ENCODE measurements around the gene ADCY2.

Gene ADCY2

GRCh38 chr5:7823594-7823993 lies 427.7 kb downstream of the ADCY2 start:
- TF ChIP-seq EZH2phosphoT487 (IDR thresholded peaks at IDR 0.05; ENCODE audit: low read depth) (no peak), CTCF (IDR thresholded peaks at IDR 0.05; ENCODE audit: low read depth, low read length) (no peak)
- H4K20me1 ChIP-seq (ENCODE audit: insufficient read depth, low read length) = no peaks in the 10 kb centered on the region
- H3K27ac ChIP-seq (ENCODE audit: low read length) = no peak overlapping the region
- no peaks in the 10 kb centered on the region for H3K36me3 ChIP-seq (replicated peaks; ENCODE audit: low read depth, low read length)
- H3K4me3 ChIP-seq (ENCODE audit: low read length) = no peak overlapping the region
- no peaks in the 10 kb centered on the region for H3K9me3 ChIP-seq (ENCODE audit: insufficient read depth, low read length)
- H3K27me3 ChIP-seq (ENCODE audit: low read depth, low read length) = no peaks in the 10 kb centered on the region
- no peak overlapping the region for H3K9ac ChIP-seq (ENCODE audit: low read length)
- H3K4me2 ChIP-seq (ENCODE audit: low read length) = no peak overlapping the region
- H2AFZ ChIP-seq (ENCODE audit: low read depth, low read length) = no peak overlapping the region
- H3K4me1 ChIP-seq (ENCODE audit: low read length) = no peaks in the 10 kb centered on the region
- no peaks in the 10 kb centered on the region for H3K79me2 ChIP-seq (ENCODE audit: low read length)

GRCh38 chr5:7824995-7825394 lies 429.1 kb downstream of the ADCY2 start:
- Histone ChIP-seq H3K9me3 (ENCODE audit: insufficient read depth, low read length) (no peaks in the 10 kb centered on the region), H3K27me3 (ENCODE audit: low read depth, low read length) (no peaks in the 10 kb centered on the region), H3K4me3 (ENCODE audit: low read length) (no peak overlapping the region), H3K79me2 (ENCODE audit: low read length) (no peaks in the 10 kb centered on the region), H4K20me1 (ENCODE audit: insufficient read depth, low read length) (no peaks in the 10 kb centered on the region), H3K4me2 (ENCODE audit: low read length) (no peak overlapping the region), H3K27ac (ENCODE audit: low read length) (no peak overlapping the region), H3K36me3 (replicated peaks; ENCODE audit: low read depth, low read length) (no peaks in the 10 kb centered on the region), H3K9ac (ENCODE audit: low read length) (no peak overlapping the region), H2AFZ (ENCODE audit: low read depth, low read length) (no peak overlapping the region), H3K4me1 (ENCODE audit: low read length) (no peaks in the 10 kb centered on the region)
- TF ChIP-seq CTCF (IDR thresholded peaks at IDR 0.05; ENCODE audit: low read depth, low read length) (no peak), EZH2phosphoT487 (IDR thresholded peaks at IDR 0.05; ENCODE audit: low read depth) (no peak)

GRCh38 chr5:7825630-7826029 lies 429.7 kb downstream of the ADCY2 start:
- no peaks in the 10 kb centered on the region for H3K27me3 ChIP-seq (ENCODE audit: low read depth, low read length)
- H3K9ac ChIP-seq (ENCODE audit: low read length) = no peak overlapping the region
- no peak for TF ChIP-seq EZH2phosphoT487 (IDR thresholded peaks at IDR 0.05; ENCODE audit: low read depth)
- TF ChIP-seq CTCF (IDR thresholded peaks at IDR 0.05; ENCODE audit: low read depth, low read length) = no peak
- no peaks in the 10 kb centered on the region for H3K36me3 ChIP-seq (replicated peaks; ENCODE audit: low read depth, low read length)
- H3K27ac ChIP-seq (ENCODE audit: low read length) = no peak overlapping the region
- no peak overlapping the region for H3K4me3 ChIP-seq (ENCODE audit: low read length)
- no peaks in the 10 kb centered on the region for H3K9me3 ChIP-seq (ENCODE audit: insufficient read depth, low read length)
- H3K79me2 ChIP-seq (ENCODE audit: low read length) = no peaks in the 10 kb centered on the region
- no peaks in the 10 kb centered on the region for H3K4me1 ChIP-seq (ENCODE audit: low read length)
- H2AFZ ChIP-seq (ENCODE audit: low read depth, low read length) = no peak overlapping the region
- H3K4me2 ChIP-seq (ENCODE audit: low read length) = no peak overlapping the region
- no peaks in the 10 kb centered on the region for H4K20me1 ChIP-seq (ENCODE audit: insufficient read depth, low read length)

- Histone ChIP-seq H3K4me2 (ENCODE audit: low read length) (no peak overlapping the region), H3K9ac (ENCODE audit: low read length) (no peak overlapping the region), H3K79me2 (ENCODE audit: low read length) (no peaks in the 10 kb centered on the region)
Observed at GRCh38 chr5:7827610-7828009, 431.7 kb downstream of the ADCY2 start.

More at GRCh38 chr5:7827610-7828009, 431.7 kb downstream of the ADCY2 start:
- Histone ChIP-seq H3K9me3 (ENCODE audit: insufficient read depth, low read length) (no peaks in the 10 kb centered on the region), H2AFZ (ENCODE audit: low read depth, low read length) (no peak overlapping the region), H3K4me1 (ENCODE audit: low read length) (no peaks in the 10 kb centered on the region), H4K20me1 (ENCODE audit: insufficient read depth, low read length) (no peaks in the 10 kb centered on the region), H3K4me3 (ENCODE audit: low read length) (no peak overlapping the region), H3K27me3 (ENCODE audit: low read depth, low read length) (no peaks in the 10 kb centered on the region), H3K27ac (ENCODE audit: low read length) (no peak overlapping the region), H3K36me3 (replicated peaks; ENCODE audit: low read depth, low read length) (no peaks in the 10 kb centered on the region)
- no peak for TF ChIP-seq CTCF (IDR thresholded peaks at IDR 0.05; ENCODE audit: low read depth, low read length)
- no peak for TF ChIP-seq EZH2phosphoT487 (IDR thresholded peaks at IDR 0.05; ENCODE audit: low read depth)

Measured in OCI-LY3 (cell line).